ENCODE results near the gene NUDT19. TPM values are rescaled to one million over a fixed set of nuclear protein-coding genes. Genes with fewer than 3 reads are reported as not detected.

The NUDT19 gene
- total RNA-seq, 1 donor from 2014 or later: 14.2 TPM

DNA sequence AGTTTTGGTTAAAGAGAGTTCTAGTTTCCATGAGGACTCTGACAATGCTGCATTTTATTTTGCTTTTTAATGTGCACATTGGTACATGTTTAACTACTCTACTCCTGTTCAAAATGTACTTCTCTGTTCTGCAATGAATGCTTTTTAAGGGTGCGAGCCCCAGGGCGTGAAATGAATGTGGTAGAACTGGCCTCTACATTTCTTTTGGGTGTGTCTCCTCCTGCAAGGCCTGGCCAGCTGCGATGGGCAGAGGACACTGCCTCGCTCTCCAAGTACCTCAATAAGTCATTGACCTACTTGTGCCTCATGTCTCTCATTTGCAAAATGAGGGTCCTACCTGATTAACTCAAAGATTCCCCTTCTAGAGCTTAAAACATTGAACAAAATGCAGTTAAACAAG lies 9.3 kb upstream of the NUDT19 start:
- Mint-ChIP-seq H3K27me3 (ENCODE audit: low read depth) (peaks cover 13% of the 10 kb centered on the region), H3K9me3 (no peaks in the 10 kb centered on the region), H3K4me3 (no peak overlapping the region), H3K36me3 (no peaks in the 10 kb centered on the region), H3K4me1 (peaks cover 6% of the 10 kb centered on the region), H3K27ac (no peak overlapping the region)
- TF ChIP-seq, protein P1, sequence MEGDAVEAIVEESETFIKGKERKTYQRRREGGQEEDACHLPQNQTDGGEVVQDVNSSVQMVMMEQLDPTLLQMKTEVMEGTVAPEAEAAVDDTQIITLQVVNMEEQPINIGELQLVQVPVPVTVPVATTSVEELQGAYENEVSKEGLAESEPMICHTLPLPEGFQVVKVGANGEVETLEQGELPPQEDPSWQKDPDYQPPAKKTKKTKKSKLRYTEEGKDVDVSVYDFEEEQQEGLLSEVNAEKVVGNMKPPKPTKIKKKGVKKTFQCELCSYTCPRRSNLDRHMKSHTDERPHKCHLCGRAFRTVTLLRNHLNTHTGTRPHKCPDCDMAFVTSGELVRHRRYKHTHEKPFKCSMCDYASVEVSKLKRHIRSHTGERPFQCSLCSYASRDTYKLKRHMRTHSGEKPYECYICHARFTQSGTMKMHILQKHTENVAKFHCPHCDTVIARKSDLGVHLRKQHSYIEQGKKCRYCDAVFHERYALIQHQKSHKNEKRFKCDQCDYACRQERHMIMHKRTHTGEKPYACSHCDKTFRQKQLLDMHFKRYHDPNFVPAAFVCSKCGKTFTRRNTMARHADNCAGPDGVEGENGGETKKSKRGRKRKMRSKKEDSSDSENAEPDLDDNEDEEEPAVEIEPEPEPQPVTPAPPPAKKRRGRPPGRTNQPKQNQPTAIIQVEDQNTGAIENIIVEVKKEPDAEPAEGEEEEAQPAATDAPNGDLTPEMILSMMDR (IDR thresholded peaks at IDR 0.05; ENCODE audit: unreplicated experiment): no peak
- DNase-seq (ENCODE audit: low spot score in 2 of 2, unreplicated experiment in 2 of 2): no peak

DNA sequence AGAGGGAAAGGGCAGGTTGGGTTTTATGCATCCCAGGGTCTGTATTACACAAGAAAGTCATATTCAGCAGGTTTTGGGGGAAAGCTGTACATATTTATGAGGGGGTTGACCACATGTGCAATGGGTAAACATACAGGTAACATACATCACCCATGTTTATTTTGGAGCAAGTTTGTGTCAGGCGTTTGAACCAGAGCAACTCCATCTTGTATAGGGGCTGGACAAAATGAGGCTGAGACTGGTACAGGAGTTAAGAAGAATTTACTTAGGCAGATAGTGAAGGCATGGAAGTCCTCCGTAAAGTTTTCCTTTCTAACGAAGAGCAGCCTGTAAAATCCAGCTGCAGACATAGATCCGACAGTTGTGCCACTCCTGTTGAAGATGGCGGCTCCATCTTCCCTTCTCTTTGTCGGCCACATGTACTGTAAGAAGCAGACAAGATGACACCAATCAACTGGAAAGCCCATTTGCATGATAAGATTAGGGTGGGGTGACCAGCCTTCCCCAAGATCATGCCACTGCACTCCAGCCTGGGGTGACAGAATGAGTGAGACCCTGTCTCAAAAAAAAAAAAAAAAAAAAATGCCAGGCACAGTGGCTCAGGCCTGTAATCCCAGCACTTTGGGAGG lies 4.7 kb upstream of the NUDT19 start:
- Mint-ChIP-seq H3K27ac (no peak overlapping the region), H3K27me3 (ENCODE audit: low read depth) (no peaks in the 10 kb centered on the region), H3K36me3 (no peaks in the 10 kb centered on the region), H3K9me3 (no peaks in the 10 kb centered on the region), H3K4me3 (no peak overlapping the region), H3K4me1 (peaks cover 9% of the 10 kb centered on the region)
- TF ChIP-seq, protein P1 (IDR thresholded peaks at IDR 0.05; ENCODE audit: unreplicated experiment): no peak
- DNase-seq (ENCODE audit: low spot score in 2 of 2, unreplicated experiment in 2 of 2): no peak

DNA sequence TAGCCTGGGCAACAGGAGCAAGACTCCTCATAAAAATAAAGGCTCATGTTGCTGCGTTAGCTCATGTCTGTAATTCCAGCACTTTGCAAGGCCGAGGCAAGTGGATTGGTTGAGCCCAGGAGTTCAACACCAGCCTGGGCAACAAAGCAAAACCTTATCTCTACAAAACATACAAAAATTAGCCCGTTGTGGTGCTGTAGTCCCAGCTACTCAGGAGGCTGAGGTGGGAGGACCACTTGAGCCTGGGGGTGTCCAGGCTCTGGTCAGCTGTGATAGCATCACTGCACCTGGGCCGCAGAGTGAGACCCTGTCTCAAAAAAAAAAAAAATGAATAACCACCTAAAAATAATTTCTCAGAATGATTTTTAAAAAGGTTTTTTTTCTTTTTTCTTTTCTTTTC lies 3.9 kb upstream of the NUDT19 start:
- DNase-seq (ENCODE audit: low spot score in 2 of 2, unreplicated experiment in 2 of 2): no peak
- Mint-ChIP-seq H3K27me3 (ENCODE audit: low read depth) (no peaks in the 10 kb centered on the region), H3K4me1 (peaks cover 11% of the 10 kb centered on the region), H3K27ac (no peak overlapping the region), H3K4me3 (no peak overlapping the region), H3K36me3 (no peaks in the 10 kb centered on the region), H3K9me3 (no peaks in the 10 kb centered on the region)
- TF ChIP-seq, protein P1 (IDR thresholded peaks at IDR 0.05; ENCODE audit: unreplicated experiment): no peak

DNA sequence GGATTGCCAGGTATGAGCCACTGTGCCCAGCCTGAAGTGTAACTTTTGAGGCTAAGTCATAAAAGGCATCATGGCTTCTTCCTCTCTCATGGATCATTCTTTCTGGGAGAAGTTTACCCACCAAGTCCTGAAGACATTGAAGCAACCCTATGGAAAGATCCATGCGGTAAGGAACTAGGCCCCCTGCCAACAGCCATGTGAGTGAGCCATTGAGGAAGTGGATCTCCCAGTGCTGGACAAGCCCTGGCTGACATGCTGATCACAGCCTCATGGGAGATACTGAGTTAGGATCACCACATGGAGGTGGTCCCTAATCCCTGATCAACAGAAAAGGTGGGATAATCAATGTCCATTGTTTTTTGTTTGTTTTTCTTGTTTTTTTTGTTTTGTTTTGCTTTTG lies 3.3 kb upstream of the NUDT19 start:
- Mint-ChIP-seq H3K4me3 (no peak overlapping the region), H3K9me3 (no peaks in the 10 kb centered on the region), H3K36me3 (no peaks in the 10 kb centered on the region), H3K27me3 (ENCODE audit: low read depth) (no peaks in the 10 kb centered on the region), H3K4me1 (peaks cover 18% of the 10 kb centered on the region), H3K27ac (no peak overlapping the region)
- no peak for DNase-seq (ENCODE audit: low spot score in 2 of 2, unreplicated experiment in 2 of 2)
- TF ChIP-seq, protein P1 (IDR thresholded peaks at IDR 0.05; ENCODE audit: unreplicated experiment): no peak

DNA sequence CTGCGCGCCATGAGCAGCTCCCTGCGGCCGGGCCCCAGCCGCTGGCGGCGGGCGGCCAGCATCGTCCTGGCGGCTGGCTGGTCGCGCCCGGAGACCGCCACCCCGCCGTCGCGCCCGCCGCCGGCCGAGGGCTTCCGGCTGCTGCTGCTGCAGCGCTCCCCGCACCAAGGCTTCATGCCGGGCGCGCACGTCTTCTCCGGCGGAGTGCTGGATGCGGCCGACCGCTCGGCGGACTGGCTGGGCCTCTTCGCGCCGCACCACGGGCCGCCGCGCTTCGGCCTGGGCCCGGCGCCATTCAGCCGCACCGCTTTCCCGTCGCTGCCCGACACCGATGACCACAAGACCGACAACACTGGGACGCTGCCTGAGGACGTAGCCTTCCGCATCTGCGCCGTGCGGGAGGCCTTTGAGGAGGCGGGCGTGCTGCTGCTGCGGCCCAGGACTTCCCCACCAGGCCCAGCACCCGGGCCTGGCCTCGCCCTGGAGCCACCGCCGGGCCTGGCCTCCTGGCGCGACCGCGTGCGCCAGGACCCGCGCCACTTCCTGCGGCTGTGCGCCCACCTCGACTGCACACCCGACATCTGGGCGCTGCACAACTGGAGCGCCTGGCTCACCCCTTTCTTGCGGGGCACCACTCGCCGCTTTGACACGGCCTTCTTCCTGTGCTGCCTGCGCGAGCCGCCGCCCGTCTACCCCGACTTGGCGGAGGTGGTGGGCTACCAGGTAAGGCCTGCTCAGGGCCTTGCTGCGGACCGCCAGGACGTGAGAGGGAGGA lies 518 bp downstream of the NUDT19 start:
- peak; percentile 25 to 60 for DNase-seq (ENCODE audit: low spot score in 2 of 2, unreplicated experiment in 2 of 2)
- H3K36me3 Mint-ChIP-seq: peaks cover 3% of the 10 kb centered on the region
- H3K27me3 Mint-ChIP-seq (ENCODE audit: low read depth): no peaks in the 10 kb centered on the region

More for the DNA sequence above, 518 bp downstream of the NUDT19 start:
- Mint-ChIP-seq H3K4me1 (peaks cover 41% of the 10 kb centered on the region), H3K27ac (peak overlapping the region; percentile 64), H3K4me3 (peak overlapping the region; percentile 77), H3K9me3 (no peaks in the 10 kb centered on the region)
- TF ChIP-seq, protein P1 (IDR thresholded peaks at IDR 0.05; ENCODE audit: unreplicated experiment): no peak
